Activated T-cell treated with anti-CD3 and anti-CD28 coated beads for 4 hours (primary cell): ENCODE data around the gene OR10C1.

Experiments used
- DNase-seq: peaks from one replicate; pipeline ENCODE4 v3.0.0-alpha.2; 2020

The OR10C1 gene

DNA sequence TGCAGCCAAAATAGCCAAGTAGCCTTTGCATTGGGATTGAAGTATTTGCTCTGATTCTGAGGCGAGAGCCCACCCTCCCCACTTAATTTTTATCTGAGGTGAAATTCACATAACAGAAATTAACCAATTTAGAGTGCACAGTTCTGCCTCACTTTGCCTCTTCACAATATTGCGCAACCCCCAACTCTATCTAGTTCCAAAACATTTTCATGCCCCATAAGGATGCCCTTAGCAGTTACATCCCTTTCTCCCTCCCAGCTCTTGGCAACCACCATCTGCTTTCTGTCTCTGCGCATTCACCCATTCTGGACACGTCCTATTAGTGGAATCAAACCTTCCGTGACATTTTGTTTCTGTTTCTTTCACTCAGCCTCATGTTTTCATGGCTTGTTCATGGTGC is 39.6 kb downstream of the OR10C1 start:
- DNase-seq: no peak

GRCh38 chr6:29479560-29479959 is 40.5 kb downstream of the OR10C1 start:
- DNase-seq: no peak

DNA sequence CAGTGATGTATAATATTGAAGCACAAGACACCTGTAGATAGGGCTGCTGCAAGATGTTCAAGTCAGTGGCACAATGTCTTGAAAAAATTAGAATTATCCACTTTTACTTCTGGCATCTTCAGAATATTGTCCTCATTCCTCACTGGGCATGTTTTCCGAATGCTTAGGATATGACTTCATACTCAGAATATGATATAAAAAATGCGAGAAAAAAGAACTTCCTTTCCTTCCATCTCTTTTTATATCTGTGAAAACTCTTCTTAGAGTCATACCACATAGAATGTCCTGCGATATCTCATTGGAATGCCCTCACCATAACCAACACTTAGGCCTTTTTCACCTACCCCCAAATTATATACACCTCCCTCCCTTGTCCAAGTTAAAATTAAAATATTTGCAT is 44.1 kb downstream of the OR10C1 start:
- no peak for DNase-seq

GRCh38 chr6:29483735-29484134 is 44.6 kb downstream of the OR10C1 start:
- DNase-seq: no peak

GRCh38 chr6:29486577-29486976 is 47.5 kb downstream of the OR10C1 start:
- no peak for DNase-seq

DNA sequence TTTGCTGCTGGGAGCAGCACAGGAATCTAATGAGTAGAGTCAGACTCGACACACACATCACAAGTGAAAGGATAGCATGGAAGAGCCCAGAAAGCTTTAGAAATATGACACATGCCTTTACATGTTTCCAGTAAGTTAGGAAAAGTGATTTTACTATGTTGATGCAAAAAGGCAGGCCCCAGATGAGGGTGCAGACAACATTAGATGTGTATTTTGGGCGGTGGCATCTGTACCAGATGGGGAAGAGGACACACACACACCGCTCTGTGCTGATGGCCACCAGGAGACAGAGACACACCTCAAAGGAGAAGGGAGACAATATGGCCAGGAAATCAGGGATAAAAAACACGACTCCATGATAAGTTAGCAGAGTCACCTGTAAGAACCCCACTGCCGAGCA is 48.0 kb downstream of the OR10C1 start:
- no peak for DNase-seq

- no peak for DNase-seq
Measured at GRCh38 chr6:29487660-29488059, 48.6 kb downstream of the OR10C1 start, which contains the start of gene MAS1L. Gene MAS1L (minus strand): TSS chr6:29487956. CDS start chr6:29487902, 54 bp downstream.

GRCh38 chr6:29488874-29489273 is 49.8 kb downstream of the OR10C1 start:
- no peak for DNase-seq

DNA sequence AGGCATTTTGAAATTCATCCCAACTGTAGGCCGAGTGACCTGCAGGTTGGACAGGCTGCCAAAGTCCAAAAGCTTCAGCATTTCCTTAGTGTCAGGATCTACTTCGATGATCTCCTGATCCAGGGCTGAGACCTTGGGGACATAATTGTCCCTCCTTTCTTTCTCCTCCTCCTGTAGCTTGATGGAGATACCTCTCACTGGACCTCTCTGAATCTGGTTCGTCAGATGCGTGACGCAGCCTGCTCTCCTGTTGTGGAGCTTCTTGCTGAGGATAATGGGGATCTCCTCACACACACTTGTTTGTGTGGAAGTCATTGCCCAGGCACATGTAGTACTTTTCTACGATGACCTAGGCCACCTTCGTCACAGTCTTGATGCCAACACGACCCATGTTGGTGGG is 50.2 kb downstream of the OR10C1 start:
- DNase-seq: no peak

DNA sequence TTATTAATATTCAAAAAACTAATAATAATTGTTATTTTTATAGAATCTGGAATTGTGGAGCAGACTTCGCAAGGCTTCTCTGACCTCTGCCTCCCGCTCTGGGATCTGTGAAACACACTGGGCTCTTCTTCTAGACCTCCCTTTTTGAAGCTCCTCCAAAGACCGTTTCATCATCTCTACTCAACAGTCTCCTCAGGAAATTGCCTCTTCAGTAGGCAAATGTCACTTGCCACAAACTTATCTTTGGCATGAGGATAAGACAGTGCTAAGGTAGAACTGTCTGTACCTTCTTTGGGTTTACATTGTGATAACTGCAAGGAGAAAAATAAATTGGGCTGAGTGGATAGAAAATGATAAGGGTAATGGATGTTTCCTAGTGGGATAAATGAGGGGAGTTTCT is 50.9 kb downstream of the OR10C1 start:
- DNase-seq: no peak

DNA sequence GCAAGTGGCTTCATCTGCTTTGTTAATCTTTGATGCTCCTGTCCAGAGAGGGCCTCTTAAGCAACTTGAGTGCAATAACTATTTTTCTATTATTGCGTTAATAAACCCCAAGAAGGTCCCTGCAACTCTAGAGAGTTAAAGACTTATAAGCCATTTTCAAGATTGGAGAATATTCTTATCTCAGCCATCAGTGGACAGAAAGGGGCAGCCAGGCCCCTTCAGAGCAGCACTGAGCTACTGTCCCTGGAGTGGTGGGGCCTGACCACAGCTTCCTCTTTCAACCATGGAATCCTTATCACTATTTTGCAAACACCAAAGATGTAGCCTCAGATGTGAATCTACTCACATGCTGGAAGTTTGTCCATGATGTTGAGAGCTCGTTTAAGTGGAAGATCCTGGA is 51.4 kb downstream of the OR10C1 start:
- DNase-seq: no peak
